HG02642 (cell line): ENCODE measurements around the gene PRPF40B.

Source experiments
- ATAC-seq: cut with Tn5 transposase; IDR thresholded peaks from one replicate; pipeline ENCODE4 v1.9.1; 2021; ENCODE audit warnings: mild to moderate bottlenecking; ENCODE audit not compliant: unreplicated experiment, poor library complexity

Gene PRPF40B

GRCh38 chr12:49654715-49655114 lies 31.4 kb downstream of the PRPF40B start:
- ATAC-seq: no peak

GRCh38 chr12:49655595-49656236 lies 32.4 kb downstream of the PRPF40B start:
- no peak for ATAC-seq

- ATAC-seq: no peak
Measured at GRCh38 chr12:49658276-49658675, 34.9 kb downstream of the PRPF40B start.

- no peak for ATAC-seq
Measured at GRCh38 chr12:49659753-49660152, 36.4 kb downstream of the PRPF40B start.

- peak; percentile 44 for ATAC-seq
Measured at GRCh38 chr12:49661191-49661590, 37.8 kb downstream of the PRPF40B start.

GRCh38 chr12:49661746-49662145 lies 38.4 kb downstream of the PRPF40B start:
- no peak for ATAC-seq

GRCh38 chr12:49662998-49663843 lies 39.9 kb downstream of the PRPF40B start:
- ATAC-seq: peak; percentile 65

- ATAC-seq: no peak
Measured at GRCh38 chr12:49664167-49664566, 40.8 kb downstream of the PRPF40B start.

- peak; percentile 58 for ATAC-seq
Measured at GRCh38 chr12:49664591-49665239, 41.4 kb downstream of the PRPF40B start.

- no peak for ATAC-seq
Measured at GRCh38 chr12:49665384-49665783, 42.0 kb downstream of the PRPF40B start.

GRCh38 chr12:49666176-49666575 lies 42.8 kb downstream of the PRPF40B start:
- no peak for ATAC-seq

- no peak for ATAC-seq
Measured at GRCh38 chr12:49667325-49668090, 44.1 kb downstream of the PRPF40B start.

GRCh38 chr12:49669796-49670195 lies 46.4 kb downstream of the PRPF40B start:
- ATAC-seq: no peak

GRCh38 chr12:49671031-49671765 lies 47.8 kb downstream of the PRPF40B start:
- no peak for ATAC-seq

GRCh38 chr12:49672301-49673217 lies 49.2 kb downstream of the PRPF40B start:
- no peak for ATAC-seq

- ATAC-seq: no peak
Measured at GRCh38 chr12:49673446-49674317, 50.3 kb downstream of the PRPF40B start.

GRCh38 chr12:49674318-49674981 lies 51.1 kb downstream of the PRPF40B start:
- no peak for ATAC-seq
